D721Med (cell line): ENCODE data around the gene PANK2.

Source experiments
- DNase-seq: peaks from one replicate; pipeline ENCODE4 v3.0.0; 2011; ENCODE audit warnings: low spot score; ENCODE audit not compliant: insufficient read length
- FAIRE-seq: peaks from 2 replicates; lab custom pipeline; 2011; peaks lifted over from hg19 to GRCh38; lab: Jason Lieb, UNC
- CTCF ChIP-seq: IDR thresholded peaks from 2 replicates; pipeline ENCODE4 v1.5.1; 2012; ENCODE audit warnings: mild to moderate bottlenecking, control low read depth; ENCODE audit not compliant: insufficient read depth; ENCODE audit errors: missing control alignments

Gene PANK2

GRCh38 chr20:3863317-3863716 is 25.9 kb upstream of the PANK2 start:
- FAIRE-seq (no peak), DNase-seq (no peak)
- TF ChIP-seq CTCF = no peak

DNA sequence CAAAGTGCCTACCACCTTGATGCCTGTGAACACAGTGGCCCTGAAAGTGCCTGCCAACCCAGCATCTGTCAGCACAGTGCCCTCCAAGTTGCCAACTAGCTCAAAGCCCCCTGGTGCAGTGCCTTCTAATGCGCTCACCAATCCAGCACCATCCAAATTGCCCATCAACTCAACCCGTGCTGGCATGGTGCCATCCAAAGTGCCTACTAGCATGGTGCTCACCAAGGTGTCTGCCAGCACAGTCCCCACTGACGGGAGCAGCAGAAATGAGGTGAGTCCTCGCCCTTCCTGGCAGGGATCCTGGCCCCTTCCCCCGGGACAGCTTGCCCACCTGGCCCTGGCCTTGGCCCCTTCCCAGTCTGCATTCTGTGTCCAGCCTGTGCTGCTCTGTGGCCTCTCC is 24.7 kb upstream of the PANK2 start:
- FAIRE-seq (no peak), DNase-seq (no peak)
- no peak for TF ChIP-seq CTCF

GRCh38 chr20:3865152-3865886 is 23.9 kb upstream of the PANK2 start:
- FAIRE-seq (no peak), DNase-seq (no peak)
- TF ChIP-seq CTCF = no peak

DNA sequence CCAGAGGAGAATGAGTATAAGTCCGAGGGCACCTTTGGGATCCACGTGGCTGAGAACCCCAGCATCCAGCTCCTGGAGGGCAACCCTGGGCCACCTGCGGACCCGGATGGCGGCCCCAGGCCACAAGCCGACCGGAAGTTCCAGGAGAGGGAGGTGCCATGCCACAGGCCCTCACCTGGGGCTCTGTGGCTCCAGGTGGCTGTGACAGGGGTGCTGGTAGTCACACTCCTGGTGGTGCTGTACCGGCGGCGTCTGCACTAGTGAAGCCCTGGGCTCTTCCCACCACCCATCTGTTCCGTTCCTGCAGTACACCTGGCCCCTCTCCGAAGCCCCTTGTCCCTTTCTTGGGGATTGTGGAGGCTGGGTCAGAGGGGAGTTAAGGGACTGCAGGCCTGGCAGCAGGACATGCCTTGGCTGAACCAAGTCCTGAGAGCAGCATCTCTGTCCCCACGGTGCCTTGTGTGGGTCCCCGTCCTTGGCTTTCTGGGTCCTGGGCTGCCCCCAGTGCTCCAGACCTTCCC is 23.2 kb upstream of the PANK2 start:
- no peak for TF ChIP-seq CTCF
- FAIRE-seq (no peak), DNase-seq (no peak)

DNA sequence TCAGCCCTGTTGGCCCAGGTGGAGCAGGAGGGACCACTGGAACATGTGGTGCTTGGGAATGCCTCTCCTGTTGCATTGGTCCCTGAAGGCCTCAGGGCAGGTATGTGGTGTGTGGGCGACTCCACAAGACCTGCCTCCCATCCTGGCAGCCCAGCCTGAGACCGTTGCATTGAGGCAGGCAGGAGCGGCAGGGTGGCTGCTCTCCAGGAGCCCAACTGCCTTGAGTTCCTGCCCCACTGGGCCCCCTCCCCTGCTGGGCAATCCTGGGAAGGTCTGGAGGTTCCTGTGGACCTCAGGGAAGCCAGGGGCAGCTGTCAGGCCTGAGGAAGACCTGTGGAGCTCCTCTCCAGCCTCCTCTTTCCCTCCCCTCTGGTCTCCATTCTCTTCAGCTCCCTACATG is 22.7 kb upstream of the PANK2 start:
- TF ChIP-seq CTCF = no peak
- no peak for DNase-seq
- FAIRE-seq = no peak

- TF ChIP-seq CTCF = no peak
- DNase-seq (no peak), FAIRE-seq (no peak)
Measured at GRCh38 chr20:3867802-3868201, 21.4 kb upstream of the PANK2 start.
